Fibroblast of skin of right biceps (primary cell): ENCODE results near the gene CFAP210.
"Not testable (repeated sequence)": the region's sequence is repeated elsewhere in the genome, so short reads cannot be mapped to it uniquely, and the experiment has no call there.

Experiments
- DNase-seq: peaks from one replicate; pipeline ENCODE4 v3.0.0-alpha.2; 2013

Gene CFAP210

GRCh38 chr2:169613876-169614275 is 80.3 kb downstream of the CFAP210 start:
- no peak for DNase-seq

GRCh38 chr2:169609264-169609663 is 84.9 kb downstream of the CFAP210 start:
- DNase-seq: no peak

- no peak for DNase-seq
These were observed 94.6 kb downstream of the CFAP210 start for GRCh38 chr2:169599568-169599967.

- no peak for DNase-seq
These were observed 95.2 kb downstream of the CFAP210 start for GRCh38 chr2:169598982-169599381.

GRCh38 chr2:169596546-169596945 is 97.7 kb downstream of the CFAP210 start:
- DNase-seq: not testable (repeated sequence)
